Psoas muscle (tissue), 8 donors: ENCODE data around the gene NINJ1. TPM values are rescaled to one million over a fixed set of nuclear protein-coding genes. Genes with fewer than 3 reads are reported as not detected.

Experiments
- ATAC-seq, 4 donors: fragments of 200-7000 bp; cut with Tn5 transposase; one replicate each; pipeline ENCODE4 v1.9.1; 2020; ENCODE audit warnings: moderate library complexity in 3 of 4, mild to moderate bottlenecking in 2 of 4
- DNase-seq, 2 donors: peaks; one replicate each; pipeline ENCODE4 v3.0.0-alpha.2; 2020
- H3K27ac ChIP-seq: fragments of 200-600 bp; one replicate; pipeline ENCODE4 v1.8.0; 2022
- H3K27me3 ChIP-seq, 3 donors: fragments of 200-600 bp in 1 of 3; one replicate each; pipeline versions ENCODE4 v1.6.1 to v1.8.0; 2013 to 2022; ENCODE audit warnings: low read length in 2 of 3, mild to moderate bottlenecking in 2 of 3, moderate library complexity in 1 of 3; ENCODE audit not compliant: insufficient read depth in 3 of 3
- H3K36me3 ChIP-seq, 2 donors: fragments of 200-600 bp in 1 of 2; one replicate each; pipeline versions ENCODE4 v1.6.1 to v1.8.0; 2013 to 2022; ENCODE audit warnings: low read depth in 1 of 2, mild to moderate bottlenecking in 1 of 2, moderate library complexity in 1 of 2; ENCODE audit not compliant: insufficient read depth in 1 of 2
- H3K4me1 ChIP-seq: fragments of 200-600 bp; one replicate; pipeline ENCODE4 v1.8.0; 2022
- H3K4me3 ChIP-seq: fragments of 200-600 bp; one replicate; pipeline ENCODE4 v1.8.0; 2022; ENCODE audit warnings: mild to moderate bottlenecking
- H3K9me3 ChIP-seq: fragments of 200-600 bp; one replicate; pipeline ENCODE4 v1.8.0; 2022
- WGBS, 3 donors: extraction: QIAGEN DNeasy Blood & Tissue Kit; methylation state at CpG; one replicate each; pipeline versions ENCODE4 v1.1.6 to v1.1.7; 2013; 5-methylcytosine and 5-hydroxymethylcytosine counted together
- intact Hi-C, 2 donors: fragments of 100-400 bp; cut with DNase I; formaldehyde crosslinking; loops; one replicate each; pipeline versions ENCODE4 v1.11.0 to v1.14.2; 2022
- polyA plus RNA-seq, 3 donors: library from polyadenylated mRNA; stranded (reverse); fragments of 200-250 nt; gene quantifications; one replicate each; pipeline ENCODE4 v1.2.3, GENCODE V29; 2013
- total RNA-seq, 4 donors: library from RNA; stranded (reverse); fragmentation: NEBNext Ultra II Directional in 2 of 4; extraction: Animal tissue kit (Norgen Biotek cat#: 25700) in 2 of 4; gene quantifications; one replicate each; pipeline versions ENCODE4 v1.2.1 to v1.2.4, GENCODE V29; 2021 to 2023
- TF ChIP-seq, protein P1 (sequence below): fragments of 200-600 bp; IDR thresholded peaks from one replicate; pipeline ENCODE4 v1.8.0; 2022; ENCODE audit warnings: antibody characterized with exemption
- donor health status: healthy with polysubstance abuse.
- donor health status: DM: no; HTN: no; CAD: no; lungs with moderate emphysema.
- donor health status: Bipolar disorder and iron deficiency.
- donor health status: healthy.
- donor health status: DM: yes; HTN: yes; CAD: no.
- donor health status: DM: no; HTN: no; CAD: no.
- donor health status: DM: no; HTN: no; CAD: no.
- donor health status: DM: yes; HTN: yes; CAD: no.

NINJ1 gene
- total and polyA plus RNA-seq, 7 donors = 17.8 to 40.1 (median 21.3) TPM

DNA sequence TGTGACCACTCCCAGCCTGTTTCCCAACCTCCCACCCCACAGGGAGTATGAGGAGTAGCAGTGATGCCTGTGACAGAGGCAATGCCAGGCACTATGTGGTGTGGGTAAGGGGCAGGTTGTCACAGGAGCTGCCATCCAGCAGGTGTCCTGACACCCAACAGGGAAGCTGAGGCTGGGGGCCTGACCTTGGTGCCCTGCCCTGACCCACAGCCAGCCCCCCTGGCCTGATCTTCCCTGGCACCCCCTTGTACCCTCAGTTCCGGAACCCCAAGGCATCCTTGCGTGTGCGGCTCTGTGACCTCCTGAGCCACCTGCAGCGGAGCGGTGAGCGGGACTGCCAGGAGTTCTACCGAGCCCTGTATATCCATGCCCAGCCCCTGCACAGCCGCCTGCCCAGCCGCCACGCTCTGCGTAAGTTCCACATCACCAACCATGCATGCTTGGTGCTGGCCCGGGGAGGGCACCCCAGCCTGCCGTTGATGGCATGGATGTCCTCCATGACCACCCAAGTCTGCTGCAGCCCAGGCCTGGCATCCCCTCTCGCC is 23.7 kb downstream of the NINJ1 start:
- no peaks in the 10 kb centered on the region for H3K9me3 ChIP-seq
- WGBS, 3 donors = 94 to 97% (median 95%) methylated on average over 14 of the region's 14 CpGs
- TF ChIP-seq, protein P1, sequence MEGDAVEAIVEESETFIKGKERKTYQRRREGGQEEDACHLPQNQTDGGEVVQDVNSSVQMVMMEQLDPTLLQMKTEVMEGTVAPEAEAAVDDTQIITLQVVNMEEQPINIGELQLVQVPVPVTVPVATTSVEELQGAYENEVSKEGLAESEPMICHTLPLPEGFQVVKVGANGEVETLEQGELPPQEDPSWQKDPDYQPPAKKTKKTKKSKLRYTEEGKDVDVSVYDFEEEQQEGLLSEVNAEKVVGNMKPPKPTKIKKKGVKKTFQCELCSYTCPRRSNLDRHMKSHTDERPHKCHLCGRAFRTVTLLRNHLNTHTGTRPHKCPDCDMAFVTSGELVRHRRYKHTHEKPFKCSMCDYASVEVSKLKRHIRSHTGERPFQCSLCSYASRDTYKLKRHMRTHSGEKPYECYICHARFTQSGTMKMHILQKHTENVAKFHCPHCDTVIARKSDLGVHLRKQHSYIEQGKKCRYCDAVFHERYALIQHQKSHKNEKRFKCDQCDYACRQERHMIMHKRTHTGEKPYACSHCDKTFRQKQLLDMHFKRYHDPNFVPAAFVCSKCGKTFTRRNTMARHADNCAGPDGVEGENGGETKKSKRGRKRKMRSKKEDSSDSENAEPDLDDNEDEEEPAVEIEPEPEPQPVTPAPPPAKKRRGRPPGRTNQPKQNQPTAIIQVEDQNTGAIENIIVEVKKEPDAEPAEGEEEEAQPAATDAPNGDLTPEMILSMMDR = no peak
- H3K36me3 ChIP-seq = peaks cover 4 to 59% of the 10 kb centered on the region in 2 donors
- DNase-seq = peak in 1 of 2 donors; percentile 51
- H3K4me1 ChIP-seq = peaks cover 14% of the 10 kb centered on the region
- intact Hi-C loops = loop anchor here in 1 of 2 donors (5.0 kb wide), 1 partner anchor 192 kb away; no protein-coding TSS in a partner anchor
- H3K27me3 ChIP-seq = no peaks in the 10 kb centered on the region
- H3K4me3 ChIP-seq = no peak overlapping the region
- ATAC-seq = no peak
- no peak overlapping the region for H3K27ac ChIP-seq

DNA sequence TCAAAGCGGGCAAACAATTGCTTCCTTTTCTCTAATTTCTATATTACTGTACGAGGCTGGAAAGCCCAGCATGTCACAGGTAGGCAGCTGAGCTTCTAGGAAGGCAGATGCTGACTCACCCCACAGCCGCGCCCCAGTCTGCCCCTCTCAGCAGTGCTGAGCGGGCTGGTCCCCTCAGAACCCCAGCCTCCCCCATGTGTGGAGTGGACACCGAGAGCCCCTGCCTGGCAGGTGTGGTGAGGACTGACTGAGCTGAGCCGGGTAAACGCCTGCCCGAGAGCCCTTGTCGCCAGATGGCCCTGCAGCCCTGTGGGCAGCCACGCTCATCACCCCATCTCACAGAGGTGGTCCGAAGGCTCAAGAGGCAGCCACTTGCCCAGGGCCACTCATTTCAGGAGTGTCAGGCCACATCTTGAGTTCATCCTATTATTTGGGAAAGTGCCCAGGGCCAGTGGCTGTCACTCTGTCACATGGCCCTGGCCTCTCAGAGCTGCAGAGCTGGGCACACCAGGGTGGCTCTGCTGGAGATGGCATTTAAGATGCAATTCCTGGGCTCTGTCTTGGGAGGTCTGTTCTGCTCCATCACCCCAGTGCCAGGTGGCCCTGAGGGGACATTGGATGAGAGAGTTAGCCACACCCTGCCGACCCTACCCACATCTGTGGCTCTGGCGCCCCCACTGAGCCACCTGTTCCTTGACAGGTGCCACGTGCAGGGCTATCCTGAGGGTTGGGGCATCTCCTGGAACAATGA is 25.6 kb downstream of the NINJ1 start:
- DNase-seq (peak in 1 of 2 donors; percentile 51), ATAC-seq (peak in 2 of 4 donors; percentile 11 to 20)
- WGBS, 3 donors = 83 to 86% (median 84%) methylated on average over 15 of the region's 15 CpGs
- H3K36me3 ChIP-seq = peaks cover 2 to 51% of the 10 kb centered on the region in 2 donors
- no peak overlapping the region for H3K4me3 ChIP-seq
- peaks cover 14% of the 10 kb centered on the region for H3K4me1 ChIP-seq
- H3K27me3 ChIP-seq = no peaks in the 10 kb centered on the region
- TF ChIP-seq, protein P1 = no peak
- intact Hi-C loops = loop anchor here (1.0 to 5.0 kb wide), 4 partner anchors 34 to 196 kb away; no protein-coding TSS in a partner anchor
- peaks cover 9% of the 10 kb centered on the region for H3K9me3 ChIP-seq
- H3K27ac ChIP-seq = no peak overlapping the region

DNA sequence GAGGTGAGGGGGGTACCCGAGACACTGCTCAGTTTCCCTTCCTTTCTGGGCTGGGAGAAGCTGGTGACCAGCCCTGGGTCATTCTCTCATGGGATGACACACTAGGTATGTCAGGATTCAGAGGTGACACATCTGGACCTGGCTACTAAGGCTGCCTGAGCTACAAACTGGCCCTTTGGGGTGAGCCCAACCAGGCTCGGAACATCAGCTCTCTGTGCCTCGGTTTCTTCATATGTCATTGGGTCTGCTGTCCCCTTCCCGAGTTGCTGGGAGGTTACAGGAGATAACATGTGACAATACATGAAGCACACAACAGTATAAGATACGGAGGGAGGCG is 26.3 kb downstream of the NINJ1 start:
- TF ChIP-seq, protein P1 = no peak
- no peak for ATAC-seq
- peaks cover 14% of the 10 kb centered on the region for H3K4me1 ChIP-seq
- H3K9me3 ChIP-seq = peaks cover 9% of the 10 kb centered on the region
- no peak for DNase-seq
- H3K27me3 ChIP-seq = no peaks in the 10 kb centered on the region
- no peak overlapping the region for H3K27ac ChIP-seq
- no peak overlapping the region for H3K4me3 ChIP-seq
- intact Hi-C loops = loop anchor here (2.0 to 5.0 kb wide), 3 partner anchors 35 to 197 kb away; no protein-coding TSS in a partner anchor
- H3K36me3 ChIP-seq = peaks cover 0 to 47% of the 10 kb centered on the region in 2 donors
- WGBS, 3 donors = 86 to 97% (median 87%) methylated on average over 6 of the region's 6 CpGs

DNA sequence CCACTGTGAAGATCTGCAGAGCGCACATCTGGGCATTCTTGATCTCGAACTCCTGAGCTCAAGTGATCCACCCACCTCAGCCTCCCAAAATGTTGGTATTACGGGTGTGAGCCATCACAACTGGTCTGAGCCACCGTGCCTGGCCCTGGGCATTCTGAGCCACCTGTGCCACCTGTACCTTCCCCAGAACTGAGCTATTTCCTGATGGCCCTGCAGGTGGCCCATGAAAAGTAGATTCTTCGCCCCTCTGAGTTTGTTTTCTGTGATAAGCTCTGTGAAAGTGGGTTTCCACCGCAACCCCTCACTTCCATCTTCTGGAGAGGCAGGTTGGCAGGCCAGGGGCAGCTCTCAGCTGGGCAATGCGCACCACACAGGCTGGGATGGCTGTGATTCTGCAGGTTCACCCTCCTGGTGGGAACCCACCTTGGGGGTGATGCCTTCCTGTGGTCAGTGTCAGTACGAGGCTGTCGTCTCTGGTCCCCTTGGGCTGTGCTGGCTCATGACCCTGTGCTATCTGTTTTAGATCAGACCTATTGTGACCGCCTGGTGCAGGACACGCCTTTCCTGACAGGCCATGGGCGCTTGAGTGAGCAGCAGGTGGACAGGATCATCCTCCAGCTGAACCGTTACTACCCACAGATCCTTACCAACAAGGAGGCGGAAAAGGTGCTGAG is 26.8 kb downstream of the NINJ1 start:
- no peak overlapping the region for H3K4me3 ChIP-seq
- ATAC-seq = no peak
- WGBS, 3 donors = 82 to 93% (median 85%) methylated on average over 14 of the region's 14 CpGs
- intact Hi-C loops = loop anchor here (5.0 kb wide), 2 partner anchors 35 to 55 kb away; no protein-coding TSS in a partner anchor
- peaks cover 9% of the 10 kb centered on the region for H3K9me3 ChIP-seq
- no peak overlapping the region for H3K27ac ChIP-seq
- H3K4me1 ChIP-seq = peaks cover 14% of the 10 kb centered on the region
- H3K36me3 ChIP-seq = peaks cover 0 to 42% of the 10 kb centered on the region in 2 donors
- DNase-seq = peak in 1 of 2 donors; percentile 38
- TF ChIP-seq, protein P1 = no peak
- H3K27me3 ChIP-seq = no peaks in the 10 kb centered on the region
